Middle frontal gyrus (tissue), 1 donor: ENCODE results near the gene GPR132.
"Not testable (repeated sequence)": the region's sequence is repeated elsewhere in the genome, so short reads cannot be mapped to it uniquely, and the experiment has no call there.

Experiments used
- DNase-seq: peaks from one replicate; pipeline ENCODE4 v3.0.0-alpha.2; 2015; ENCODE audit warnings: low spot score; ENCODE audit errors: extremely low spot score

The GPR132 gene, protein sequence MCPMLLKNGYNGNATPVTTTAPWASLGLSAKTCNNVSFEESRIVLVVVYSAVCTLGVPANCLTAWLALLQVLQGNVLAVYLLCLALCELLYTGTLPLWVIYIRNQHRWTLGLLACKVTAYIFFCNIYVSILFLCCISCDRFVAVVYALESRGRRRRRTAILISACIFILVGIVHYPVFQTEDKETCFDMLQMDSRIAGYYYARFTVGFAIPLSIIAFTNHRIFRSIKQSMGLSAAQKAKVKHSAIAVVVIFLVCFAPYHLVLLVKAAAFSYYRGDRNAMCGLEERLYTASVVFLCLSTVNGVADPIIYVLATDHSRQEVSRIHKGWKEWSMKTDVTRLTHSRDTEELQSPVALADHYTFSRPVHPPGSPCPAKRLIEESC

DNA sequence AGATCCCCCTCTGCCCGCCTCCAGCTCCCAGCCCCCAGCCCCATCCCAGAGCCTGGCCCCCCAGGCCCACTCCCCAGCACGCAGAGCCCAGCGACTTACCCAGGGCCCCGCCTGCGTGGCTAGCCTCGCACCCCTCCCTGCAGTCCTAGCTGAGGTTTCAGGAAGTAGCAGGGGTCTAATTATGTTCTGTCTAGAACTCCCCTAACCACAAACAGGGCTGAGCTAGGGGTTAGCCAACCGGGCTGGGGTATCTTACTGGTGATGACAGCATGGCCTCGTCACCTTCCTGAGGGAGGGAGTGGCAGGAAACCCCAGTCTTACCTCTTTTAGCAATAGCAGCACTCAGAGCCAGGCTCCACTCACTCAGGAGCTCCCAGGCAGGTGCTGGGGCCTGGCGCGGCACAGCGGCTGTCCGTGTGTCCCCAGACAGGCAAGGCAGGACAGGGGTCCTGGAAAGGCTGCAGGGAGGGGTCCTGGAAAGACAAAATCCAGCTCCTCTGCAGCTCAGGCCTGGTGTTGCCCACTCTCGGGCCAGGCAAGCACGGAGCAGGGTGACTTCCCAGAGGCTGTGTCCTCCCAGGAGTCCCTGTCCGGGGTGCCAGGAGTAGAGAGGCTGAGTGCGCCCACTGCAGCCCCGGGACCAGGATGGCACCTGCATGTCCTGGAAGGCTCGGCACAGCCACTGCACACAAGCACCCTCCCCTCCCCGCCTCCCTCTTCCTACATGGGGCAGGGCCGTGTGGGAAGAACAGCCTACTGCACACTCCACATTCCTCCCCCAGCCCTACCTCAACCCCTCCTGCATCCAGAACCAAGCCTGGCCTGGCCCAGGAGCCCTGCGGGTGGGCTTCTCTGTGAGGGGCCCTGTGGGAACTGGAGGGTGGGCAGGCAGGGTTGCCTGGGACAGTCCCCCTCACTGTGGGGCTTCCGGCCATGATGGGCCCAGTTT, at the start of gene GPR132:
Gene GPR132 (minus strand): TSS at position 151 of the 949 bp plus-strand sequence. CDS start 10,010 bp downstream, outside the sequence.
- no peak for DNase-seq

DNA sequence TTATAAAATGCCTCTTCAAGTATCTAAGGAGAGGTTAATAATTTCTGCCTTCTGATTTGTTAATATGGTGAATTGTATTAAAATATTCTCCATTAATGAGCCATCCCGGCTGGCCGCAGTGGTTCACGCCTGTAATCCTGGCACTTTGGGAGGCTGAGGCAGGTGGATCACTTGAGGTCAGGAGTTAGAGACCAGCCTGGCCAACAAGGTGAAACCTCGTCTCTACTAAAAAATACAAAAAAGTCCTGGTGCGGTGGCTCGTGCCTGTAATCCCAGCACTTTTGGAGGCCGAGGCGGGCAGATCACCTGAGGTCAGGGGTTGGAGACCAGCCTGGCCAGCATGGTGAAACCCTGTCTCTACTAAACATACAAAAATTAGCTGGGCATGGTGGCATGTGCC, 44.0 kb upstream of the GPR132 start:
- DNase-seq = not testable (repeated sequence)

DNA sequence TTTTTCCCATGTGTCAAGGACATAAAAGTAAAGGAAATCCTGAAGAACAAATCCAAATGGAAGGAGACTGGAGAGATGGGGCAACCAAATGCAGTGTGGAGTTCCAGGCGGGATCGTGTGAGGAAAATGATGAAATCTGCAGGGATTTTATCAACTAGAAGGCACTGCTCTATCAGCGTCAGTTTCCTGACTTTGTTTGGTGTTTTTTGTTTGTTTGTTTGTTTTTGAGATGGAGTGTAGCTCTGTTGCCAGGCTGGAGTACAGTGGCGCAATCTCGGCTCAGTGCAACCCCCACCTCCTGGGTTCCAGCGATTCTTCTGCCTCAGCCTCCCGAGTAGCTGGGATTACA, 43.3 kb upstream of the GPR132 start:
- no peak for DNase-seq

DNA sequence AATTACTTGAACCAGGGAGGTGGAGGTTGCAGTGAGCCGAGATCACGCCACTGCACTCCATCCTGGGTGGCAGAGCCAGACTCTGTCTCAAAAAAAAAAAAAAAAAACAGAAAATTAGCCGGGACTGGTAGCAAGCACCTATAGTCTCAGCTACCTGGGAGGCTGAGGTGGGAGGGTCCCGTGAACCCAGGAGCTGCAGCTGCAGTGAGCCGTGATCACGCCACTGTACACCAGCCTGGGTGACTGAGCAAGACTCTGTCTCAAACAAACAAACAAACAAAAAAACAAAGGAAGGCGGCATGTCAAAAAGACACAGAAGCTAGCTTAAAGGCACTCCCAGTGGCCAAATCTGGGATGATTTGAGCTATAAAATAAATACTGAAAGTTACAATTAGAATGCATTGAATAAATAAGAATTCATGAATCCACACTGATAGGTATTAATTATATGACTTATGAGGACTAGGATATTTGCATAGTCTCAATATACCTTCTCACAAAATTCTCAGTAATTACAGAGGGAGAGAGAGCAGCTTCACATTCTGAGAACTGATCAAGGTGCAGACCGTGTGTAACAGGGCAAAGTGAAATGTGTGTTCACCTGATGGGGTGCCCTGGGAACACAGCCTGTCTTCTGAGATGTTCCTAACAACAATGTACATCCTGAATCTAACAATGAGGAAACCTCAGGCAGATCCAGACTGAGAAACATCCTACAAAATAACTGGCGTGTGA, 42.7 kb upstream of the GPR132 start:
- no peak for DNase-seq

DNA sequence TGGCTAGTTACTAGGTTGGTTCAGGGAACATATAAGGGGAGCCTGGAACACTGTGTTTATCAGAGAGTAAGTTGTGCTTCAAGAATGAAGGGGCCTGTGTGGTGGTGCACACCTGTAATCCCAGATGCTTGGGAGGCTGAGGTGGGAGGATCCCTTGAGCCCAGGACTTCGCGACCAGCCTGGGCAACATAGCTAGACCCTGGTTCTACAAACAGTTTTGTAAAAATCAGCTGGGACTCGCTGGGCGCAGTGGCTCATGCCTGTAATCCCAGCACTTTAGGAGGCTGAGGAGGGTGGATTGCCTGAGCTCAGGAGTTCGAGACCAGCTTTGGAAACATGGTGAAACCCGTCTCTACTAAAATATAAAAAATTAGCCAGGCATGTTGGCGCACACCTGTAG, 42.1 kb upstream of the GPR132 start:
- no peak for DNase-seq

DNA sequence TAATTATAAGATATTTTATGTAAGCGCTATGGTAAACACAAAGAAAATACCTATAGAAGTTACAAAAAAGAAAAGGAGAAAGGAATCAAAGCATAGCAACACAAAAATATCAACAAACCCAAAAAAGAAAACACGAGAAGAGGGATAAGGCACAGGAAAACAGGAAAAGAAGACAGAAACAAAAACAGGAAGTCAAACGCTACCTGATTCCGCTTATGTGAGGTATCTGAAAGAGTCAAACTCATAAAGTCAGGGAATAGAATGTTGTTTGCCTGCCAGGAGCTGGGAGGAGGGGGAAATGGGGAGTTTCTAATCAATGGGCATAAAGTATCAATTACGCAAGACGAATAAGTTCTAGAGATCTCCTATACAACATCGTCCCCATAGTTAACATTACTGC, 39.9 kb upstream of the GPR132 start:
- no peak for DNase-seq

DNA sequence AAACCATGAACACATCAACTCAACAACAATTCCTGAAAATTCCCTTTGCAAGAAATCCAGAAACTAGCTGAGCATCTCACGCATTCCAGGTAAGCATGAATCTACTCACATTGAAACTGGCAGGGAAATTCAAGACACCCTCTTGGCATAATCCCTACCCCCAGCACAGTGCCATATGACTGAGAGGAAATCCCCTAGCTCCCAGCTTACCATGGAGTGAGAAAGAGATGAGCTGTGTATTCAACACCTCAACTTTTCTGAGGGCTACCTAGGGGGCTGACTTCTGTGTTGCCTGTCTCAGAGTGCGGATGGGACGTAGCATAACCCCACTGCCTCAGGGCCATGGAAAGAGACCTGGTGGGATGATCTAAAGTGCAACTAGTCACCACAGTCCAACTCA, 37.7 kb upstream of the GPR132 start:
- DNase-seq = no peak

DNA sequence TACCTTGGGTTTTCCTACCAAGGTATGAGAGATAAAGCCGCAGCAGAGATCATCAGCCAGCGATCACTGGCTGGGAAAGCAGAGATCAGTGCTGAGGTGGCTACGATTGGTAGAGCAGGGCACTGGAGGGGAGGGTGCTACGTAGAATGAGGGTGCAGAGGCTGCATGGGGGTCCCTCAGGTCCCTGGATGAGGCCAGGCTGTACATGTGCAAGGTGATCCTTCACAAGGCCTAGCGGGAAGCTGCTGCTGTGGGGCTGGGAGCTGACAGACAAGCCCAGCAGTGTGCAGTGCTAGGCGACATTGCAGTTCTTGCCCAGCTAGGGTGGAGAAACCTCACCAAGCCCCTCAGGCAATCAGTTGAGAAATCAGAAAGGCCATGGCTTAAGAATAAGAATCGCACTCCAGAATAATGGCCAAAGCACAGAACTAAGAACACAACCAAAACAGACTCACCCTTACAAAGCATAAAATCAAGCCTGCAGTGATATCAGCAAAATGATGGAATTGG, 37.2 kb upstream of the GPR132 start:
- no peak for DNase-seq

DNA sequence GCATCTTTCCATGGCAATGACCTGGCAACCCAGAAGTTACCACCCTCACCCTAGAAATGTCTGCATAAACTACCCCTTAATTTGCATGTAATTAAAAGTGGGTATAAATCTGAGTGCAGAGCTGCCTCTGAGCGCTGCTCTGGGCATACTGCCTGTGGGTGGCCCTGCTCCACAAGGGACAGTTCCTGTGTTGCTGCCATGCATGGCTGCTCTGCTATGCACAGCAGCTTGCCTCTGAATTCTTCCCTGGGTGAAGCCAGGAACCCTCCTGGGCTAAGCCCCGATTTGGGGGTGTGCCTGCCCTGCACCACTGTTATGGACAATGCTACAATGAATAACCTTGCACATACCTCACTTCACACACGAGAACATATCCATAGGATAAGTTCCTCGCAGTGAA, 35.7 kb upstream of the GPR132 start:
- no peak for DNase-seq

DNA sequence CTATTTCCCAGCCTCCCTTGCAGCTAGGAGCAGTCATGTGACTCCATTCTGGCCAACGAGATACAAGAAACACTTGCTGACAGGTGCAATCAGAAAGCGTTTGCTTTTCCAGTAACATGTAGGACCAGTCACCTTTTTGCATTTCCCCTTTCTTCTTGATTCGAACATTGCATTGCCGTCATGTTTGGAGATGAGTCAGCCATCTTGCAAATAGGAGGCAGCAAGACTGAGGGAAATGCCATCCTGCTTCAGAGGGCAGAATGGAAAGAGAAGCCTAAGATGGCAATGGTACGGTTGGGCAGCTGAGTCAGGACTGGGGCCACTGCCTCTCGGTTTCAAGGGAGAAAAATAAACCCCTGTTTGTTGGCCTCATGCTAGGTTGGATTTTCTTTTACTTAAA, 34.5 kb upstream of the GPR132 start:
- DNase-seq = no peak

DNA sequence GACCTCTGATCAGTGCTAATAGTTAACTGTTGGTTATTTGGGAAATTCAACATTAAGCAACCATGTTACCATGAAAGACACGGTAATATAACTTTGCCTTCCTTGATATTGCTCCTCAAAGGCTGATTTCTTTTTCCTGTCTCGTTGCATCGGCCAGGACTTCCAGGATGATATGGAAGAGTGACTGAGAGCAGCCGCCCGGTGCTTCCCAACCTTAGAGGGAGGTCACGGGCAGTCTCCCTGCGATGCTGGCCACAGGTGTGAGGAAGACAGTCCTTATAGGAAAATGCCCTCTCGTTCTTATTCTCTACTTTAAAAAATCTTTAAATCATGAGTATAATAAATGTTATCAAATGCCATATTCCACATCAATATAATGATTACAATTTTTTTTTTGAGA, 33.1 kb upstream of the GPR132 start:
- no peak for DNase-seq

DNA sequence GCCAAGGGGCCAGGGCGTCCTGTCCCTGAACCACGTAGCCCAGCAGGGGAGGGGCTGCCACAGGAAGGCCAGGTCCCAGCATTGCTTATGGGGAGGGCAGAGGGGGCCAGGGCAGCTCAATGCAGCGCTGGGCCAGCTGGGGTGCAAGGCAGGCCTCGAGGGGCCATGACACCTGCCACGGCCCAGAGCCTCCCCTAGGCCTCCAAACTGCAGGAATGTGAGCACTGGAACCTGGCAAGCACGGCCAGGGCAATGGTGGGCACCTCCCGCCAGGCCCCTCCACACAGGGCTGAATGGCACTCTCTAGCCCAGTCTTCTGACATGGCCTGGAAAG, 32.5 kb upstream of the GPR132 start:
- no peak for DNase-seq

DNA sequence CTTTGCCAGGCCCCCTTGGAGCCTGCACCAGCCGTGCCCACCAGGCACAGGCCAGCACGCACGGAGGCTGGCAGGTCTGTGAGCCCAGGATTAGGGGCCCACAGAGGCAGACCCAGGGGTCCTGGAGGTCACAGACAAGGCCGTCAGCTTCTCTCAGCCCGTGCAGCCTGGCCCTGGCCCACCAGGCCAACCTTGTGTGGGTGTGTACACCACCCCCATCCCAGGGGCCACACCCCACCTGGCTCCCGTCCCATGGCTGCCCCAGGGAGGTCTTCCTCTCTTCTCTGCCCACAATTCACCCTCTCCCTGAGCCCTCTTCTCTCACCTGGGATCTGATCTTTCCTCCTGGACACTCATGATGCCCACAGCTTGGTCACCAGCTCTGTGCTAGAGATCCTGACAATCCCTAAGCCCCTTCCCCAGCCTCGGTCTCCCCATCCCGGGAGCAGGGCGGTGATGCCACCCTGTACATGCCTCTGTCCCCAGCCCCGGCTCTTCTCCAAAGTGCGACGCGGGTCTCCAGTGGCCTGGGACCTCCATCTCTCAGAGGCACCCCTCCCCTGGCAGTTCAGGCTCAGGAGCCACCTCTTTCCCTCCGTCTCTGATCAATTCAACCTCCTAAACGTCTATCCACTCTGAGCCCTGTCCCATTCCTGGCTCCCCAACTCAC, 31.1 kb upstream of the GPR132 start:
- DNase-seq = no peak

DNA sequence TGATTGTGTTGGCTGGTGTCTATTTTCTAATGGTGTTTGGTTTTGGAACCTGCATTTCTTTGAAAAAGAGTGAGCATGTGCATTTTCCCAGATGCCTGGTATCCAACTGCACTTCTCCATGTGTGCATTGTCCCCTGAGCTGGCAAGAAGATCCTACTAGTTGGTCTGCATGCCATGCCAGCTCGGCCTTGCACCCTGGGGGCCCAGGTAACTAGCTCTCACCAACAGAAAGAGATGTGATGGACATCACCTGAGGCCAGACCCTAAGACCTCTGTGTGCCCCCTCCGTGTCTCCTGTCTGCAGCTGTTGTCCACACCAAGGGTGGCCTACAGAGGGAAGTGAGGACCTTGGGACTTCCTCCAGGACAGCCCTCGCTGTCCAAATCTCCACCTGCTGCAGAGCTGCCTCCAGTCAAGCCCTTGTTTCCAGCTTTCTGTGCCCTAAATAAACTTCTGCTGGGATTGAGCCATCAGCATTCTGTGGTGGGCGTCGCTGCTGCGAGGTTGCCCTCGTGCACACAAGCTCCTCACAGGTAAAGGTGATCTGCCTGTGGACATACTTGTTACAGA, 30.1 kb upstream of the GPR132 start:
- DNase-seq = no peak

DNA sequence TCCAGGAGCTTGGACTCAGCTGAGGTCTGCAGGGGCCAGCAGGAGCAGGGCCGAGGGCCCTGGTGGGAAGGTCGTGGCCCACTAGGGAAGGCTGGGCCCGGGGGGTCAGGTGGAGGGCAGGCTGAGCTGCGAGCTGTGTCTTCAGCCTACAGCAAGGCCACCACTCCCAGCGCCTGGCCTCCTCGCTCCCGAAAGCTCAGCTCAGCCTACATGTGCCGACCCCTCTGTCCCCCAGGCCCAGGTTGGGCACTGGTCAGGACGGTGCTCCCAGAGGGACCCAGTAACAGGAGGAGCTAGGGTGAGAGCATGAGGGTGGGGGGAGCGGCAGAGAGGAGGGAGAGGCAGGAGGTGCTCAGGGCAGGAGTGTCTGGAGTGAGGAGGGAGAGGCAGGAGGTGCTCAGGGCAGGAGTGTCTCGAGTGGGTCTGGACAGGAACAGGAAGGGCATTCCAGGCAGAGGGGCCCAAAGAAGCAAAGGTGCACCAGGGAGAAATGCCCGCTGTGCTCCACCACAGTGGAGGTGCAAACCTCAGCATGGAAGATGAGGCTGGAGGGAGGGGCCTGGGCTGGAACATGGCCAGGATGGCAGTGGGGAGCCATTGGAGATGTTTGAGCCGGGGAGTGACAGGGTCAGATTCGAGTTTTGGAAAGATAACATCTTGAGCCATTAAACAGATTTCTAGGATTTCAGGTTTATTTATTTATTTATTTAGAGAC, 29.1 kb upstream of the GPR132 start:
- DNase-seq = no peak

DNA sequence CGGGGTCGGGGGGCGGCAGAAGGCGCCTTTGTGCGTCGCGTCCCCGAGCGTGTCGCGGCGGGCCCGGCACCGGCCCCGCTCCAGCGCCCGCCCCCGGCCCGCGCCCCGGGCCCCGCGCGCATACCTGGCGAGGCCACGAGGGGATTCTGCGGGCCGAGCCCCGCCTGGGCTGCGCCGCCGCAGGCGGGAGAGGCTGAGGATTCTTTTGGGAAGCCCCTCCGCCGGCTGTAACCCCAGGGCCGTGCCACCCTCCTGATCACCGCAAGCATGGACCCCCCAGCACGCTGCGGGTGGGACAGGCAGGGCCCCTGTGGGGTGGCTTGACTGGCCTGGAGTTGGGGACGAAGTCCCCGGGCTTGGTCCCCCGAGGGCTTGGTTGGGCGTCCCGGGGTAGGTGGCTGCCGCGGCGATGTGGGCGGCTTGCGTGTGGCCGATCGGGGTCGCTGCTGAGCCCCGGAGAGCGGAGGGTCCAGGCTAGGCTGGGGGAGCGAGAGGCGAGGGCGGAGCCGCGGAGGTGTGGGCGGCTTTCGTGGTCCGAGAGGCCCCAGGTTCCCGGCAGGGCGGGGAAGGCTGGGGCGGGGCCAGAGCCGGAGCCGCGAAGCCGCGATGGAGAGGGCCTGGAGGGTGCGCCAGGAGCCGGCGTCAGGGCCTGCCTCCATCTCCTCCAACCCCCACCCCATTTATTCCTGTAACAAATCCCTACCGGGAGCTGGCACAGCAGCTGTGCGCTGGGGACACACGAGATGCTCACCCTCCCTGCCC, 28.4 kb upstream of the GPR132 start:
- DNase-seq = no peak

DNA sequence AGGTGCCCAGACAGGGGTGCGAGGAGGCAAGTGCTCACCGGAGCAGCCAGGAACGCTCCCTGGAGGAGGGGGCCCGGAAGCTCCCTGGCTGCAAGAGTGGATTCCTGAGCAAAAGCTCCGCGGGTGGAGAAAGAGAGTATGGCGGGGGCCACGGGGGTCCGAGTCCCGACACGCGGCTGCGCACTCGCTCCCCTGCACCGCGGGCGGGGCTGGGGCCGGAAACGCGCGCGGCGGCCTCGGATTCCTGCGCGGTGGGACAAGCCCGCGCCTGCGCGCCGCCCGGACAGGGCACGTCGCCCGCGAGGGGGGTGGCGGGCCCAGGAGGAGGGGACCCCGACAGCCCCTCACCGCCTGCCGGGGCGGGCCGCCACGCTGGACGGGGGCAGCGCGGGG, 27.8 kb upstream of the GPR132 start:
- DNase-seq = peak; percentile 20

DNA sequence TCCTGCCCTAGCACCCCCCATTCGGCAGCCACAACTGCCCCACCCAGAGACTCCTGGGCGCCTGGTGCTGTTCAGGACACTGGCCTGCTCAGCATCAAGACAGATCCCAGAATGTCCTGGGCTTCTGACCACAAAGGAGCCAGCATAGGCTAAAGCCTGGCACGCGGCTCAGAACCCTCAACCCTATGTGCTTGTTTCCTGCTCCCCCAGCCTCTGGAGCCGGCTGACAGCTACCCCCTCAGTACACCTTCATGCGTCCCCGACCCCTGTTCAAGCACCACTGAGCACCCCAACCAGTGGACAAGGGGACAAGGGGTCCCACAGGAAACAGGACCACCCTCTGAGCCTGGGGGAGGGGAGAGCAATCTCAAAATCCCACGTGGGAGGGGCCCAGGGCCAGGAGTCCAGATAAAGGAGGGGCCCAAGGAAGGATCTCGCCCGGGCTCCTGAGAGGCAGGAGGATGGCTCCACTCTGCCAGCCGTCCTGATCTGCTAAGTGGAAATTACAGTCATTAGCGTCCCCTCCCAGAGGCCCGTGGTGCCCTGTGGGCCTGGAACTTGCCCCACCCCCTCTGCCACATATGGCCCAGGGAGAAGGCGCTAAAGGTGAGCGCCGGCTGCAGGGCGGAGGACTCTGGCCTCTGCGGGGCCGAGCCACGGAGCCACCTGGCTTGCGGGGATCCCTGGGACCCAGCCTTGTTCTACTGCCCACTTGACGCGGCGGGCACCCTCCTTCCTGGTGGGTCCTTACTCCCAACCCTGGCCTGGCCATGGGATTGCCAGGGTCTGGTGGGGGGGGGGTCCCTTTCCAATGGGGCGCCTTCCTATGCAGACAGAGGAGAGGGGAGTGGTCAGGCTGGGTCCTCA, 27.2 kb upstream of the GPR132 start:
- DNase-seq = no peak
